ENCODE results near the gene LRCH1.
"Not testable (repeated sequence)": the region's sequence is repeated elsewhere in the genome, so short reads cannot be mapped to it uniquely, and the experiment has no call there.

The LRCH1 gene

DNA sequence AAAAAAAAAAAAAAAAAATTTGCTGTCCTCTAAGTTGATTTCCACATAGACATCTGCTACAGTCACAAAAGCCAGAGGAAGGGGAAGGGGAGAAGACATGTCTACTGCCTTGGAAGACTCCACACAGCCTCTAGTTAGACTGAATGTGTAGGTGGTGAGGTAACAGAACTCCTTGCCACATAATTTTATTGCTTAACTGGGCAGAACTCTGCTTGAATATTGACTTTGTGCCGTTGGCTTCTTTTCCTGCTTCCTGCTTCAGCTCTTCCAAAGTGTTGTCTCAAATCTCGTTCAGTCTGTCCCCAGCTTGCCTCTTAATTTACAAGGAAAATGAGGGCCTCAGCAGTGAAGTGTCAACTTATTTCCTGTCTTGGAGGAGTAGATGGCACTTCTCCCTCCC is 206.9 kb downstream of the LRCH1 start:
- DNase-seq, result no peak

DNA sequence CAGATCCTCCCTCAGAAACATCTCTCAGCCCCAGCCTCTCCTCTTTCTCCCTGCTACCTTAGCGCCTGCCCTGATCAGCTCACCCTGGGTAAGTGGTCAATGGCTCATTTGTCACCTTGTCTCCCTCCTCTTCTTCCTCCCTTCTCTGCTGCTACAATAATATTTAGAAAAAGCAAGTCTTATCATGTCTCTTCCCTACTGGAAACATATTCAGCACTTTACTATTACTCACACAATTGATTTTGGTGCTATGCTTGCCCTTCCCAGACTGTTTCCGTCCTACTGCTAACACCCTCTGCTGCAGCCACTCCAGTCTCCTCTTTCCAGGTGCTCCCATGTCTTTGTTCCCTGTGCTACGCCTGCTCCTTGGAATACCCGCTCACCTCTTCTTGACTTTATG is 208.2 kb downstream of the LRCH1 start:
- DNase-seq, result no peak

GRCh38 chr13:46761866-46762265 is 208.9 kb downstream of the LRCH1 start:
- no peak for DNase-seq

DNA sequence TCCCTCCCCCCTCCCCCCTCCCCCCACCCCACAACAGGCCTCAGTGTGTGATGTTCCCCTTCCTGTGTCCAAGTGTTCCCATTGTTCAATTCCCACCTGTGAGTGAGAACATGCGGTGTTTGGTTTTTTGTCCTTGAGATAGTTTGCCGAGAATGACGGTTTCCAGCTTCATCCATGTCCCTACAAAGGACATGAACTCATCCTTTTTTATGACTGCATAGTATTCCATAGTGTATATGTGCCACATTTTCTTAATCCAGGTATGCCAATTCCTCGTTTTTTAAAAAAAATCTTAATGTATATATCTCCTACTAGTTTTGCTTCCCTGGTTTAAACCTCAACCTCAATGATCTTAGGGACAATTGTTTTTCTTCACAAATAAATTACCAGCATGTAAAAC is 217.0 kb downstream of the LRCH1 start:
- not testable (repeated sequence) for DNase-seq

- DNase-seq, result no peak
Measured at GRCh38 chr13:46771693-46772092, 218.7 kb downstream of the LRCH1 start.

- no peak for DNase-seq
Measured at GRCh38 chr13:46773541-46773940, 220.6 kb downstream of the LRCH1 start.

DNA sequence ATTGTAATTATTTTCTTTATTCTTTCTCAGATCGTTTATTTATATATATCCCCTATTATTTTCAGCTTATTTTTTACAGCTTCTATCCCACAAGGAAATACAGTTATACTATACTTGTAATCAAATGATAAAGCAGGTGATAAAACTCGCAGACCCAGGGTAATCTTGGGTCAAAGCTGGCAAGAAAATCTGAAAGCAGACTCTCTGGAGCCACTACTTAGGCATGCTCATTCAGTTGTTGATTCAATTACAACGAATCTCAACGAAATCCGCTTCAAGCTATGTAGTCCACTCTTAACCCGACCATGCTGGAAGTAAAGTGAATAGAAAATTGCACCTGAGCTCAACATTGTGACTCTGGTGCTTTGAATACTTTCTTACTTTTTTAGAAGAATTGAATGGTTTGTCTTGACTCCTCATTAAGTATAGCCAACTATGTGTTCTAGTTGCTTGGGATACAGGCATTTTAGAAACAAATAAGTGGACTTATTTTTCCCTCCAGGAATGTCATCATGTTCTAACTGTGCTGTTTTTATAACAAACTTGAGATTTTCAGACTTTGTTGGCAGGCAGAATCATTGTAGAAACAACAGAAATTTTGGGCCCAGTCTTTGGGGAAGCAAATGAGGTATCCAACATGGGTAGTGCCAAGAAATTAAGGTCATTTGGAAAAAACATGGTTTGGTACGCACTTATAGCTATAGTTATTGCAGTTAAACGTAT is 222.6 kb downstream of the LRCH1 start:
- no peak for DNase-seq

DNA sequence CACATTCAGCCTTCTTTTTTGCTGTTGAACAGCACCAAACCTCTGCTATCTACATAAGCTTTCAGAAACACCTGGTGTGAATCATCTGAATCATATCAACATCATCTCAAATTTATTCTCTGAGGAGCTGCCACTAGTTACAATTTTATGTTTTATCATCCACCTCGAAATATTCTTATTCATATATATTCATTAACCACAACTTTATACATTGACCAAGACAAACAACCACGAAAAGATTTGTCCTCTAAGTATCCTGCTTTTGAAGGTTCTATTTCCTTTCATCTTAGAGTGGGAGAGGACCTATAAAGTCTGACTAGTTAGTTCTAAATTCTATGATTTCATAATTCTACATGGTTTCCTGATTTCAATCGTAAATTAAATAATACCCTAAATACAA is 225.1 kb downstream of the LRCH1 start:
- no peak for DNase-seq

DNA sequence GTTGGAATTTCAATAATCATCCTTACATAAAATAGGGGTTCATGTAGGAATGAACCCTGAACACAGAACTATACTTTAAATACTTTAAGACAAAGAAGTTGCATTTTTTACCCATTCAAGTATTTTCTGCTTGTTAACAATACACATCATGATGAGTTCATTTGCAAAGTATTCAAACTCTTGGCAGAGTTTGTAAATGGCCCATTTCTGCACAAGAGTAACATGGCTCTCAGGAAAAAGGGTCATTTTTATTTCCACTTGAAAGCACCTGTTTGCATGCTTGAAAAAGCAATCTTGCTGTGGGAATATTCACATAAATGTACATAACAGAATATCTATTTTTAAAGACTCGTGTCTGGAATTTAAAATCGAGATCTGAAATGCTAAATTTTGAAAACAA is 225.9 kb downstream of the LRCH1 start:
- no peak for DNase-seq

- no peak for DNase-seq
Measured at GRCh38 chr13:46782066-46782465, 229.1 kb downstream of the LRCH1 start.

DNA sequence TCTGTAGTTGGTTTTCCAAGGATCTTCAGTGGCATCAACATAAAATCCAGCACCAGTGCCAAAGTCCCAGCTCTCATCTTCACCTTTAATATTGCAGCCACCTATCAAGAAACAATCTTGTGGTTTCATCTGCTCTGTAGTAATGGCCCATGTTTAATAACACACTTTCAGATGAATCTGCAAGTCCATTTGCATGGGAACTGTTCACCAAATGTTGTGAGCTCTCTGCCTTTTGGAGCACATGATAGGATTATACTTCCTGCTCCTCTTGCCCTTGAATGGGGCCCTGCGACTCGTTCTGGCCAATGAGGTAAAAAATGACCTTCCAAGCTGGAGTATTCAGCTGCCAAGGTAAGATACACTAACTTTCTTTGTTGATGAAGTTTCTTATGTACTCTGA is 229.7 kb downstream of the LRCH1 start:
- DNase-seq, result no peak

GRCh38 chr13:46783504-46783903 is 230.5 kb downstream of the LRCH1 start:
- no peak for DNase-seq

GRCh38 chr13:46795321-46795720 is 242.4 kb downstream of the LRCH1 start:
- no peak for DNase-seq

DNA sequence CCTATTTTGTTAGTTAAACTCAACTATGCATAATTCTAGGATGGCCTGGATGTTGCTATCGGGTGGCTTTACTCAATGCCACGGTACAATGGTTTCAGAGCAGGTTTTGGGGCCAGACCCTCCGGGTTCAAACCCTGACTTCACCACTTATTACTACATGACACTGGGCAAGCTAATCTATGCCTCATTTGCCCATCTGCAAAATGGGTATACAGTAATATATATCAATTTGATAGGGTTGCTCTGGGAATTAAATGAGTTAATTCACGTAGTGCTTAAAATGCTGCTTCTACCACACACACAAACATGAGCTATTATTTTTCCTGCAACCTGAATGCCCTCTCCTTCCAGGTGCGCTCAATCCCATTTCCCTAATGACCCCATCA is 243.2 kb downstream of the LRCH1 start:
- DNase-seq, result no peak

- DNase-seq, result peak; percentile 71
Measured at GRCh38 chr13:46796515-46797474, 243.8 kb downstream of the LRCH1 start, which contains the start of gene ESD. TSS of gene ESD (minus strand) at chr13:46797161. CDS start at chr13:46791413, 5,748 bp downstream.

- no peak for DNase-seq
Measured at GRCh38 chr13:46797501-46798237, 244.7 kb downstream of the LRCH1 start.

- no peak for DNase-seq
Measured at GRCh38 chr13:46799139-46799538, 246.2 kb downstream of the LRCH1 start.

DNA sequence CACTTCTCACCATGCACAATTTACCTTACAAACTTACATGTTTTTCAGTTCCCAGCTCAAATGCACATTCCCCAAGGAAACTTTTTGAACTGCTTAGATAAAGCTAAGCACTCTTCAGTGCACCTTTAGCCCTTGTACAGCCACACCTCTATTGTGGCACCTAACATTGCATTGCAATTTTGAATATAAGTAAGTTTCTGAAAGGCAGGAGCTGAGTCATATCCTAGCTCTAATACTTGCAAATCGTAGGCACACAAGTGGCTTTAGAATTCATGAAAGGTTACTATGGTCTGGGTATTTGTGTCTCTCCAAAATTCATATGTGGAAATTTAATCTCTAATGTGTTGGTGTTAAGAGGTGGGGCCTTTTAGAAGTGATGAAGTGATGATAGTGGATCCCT is 248.9 kb downstream of the LRCH1 start:
- DNase-seq, result no peak
